Measurements from ENCODE around the gene CKMT1A.

GRCh38 chr15:43735416-43735815 is 41.8 kb downstream of the CKMT1A start:
- TF ChIP-seq POLR2A (IDR thresholded peaks at IDR 0.05), result no peak
- no peak for TF ChIP-seq CTCF (IDR thresholded peaks at IDR 0.05)

Data from prostate gland (tissue), 2 donors.